HL-60/S4 treated with phorbol 12-myristate 13-acetate at 8.2 ng/mL for 4 days and 3 days (cell line): ENCODE results near the gene LYRM9.

ENCODE experiments used
- in situ Hi-C: fragments of 300-500 bp; cut with MboI; formaldehyde crosslinking; loops from 2 replicates; pipeline ENCODE4 v1.15.0; 2022; ENCODE audit warnings: low sequenced_read_pairs

Gene LYRM9

DNA sequence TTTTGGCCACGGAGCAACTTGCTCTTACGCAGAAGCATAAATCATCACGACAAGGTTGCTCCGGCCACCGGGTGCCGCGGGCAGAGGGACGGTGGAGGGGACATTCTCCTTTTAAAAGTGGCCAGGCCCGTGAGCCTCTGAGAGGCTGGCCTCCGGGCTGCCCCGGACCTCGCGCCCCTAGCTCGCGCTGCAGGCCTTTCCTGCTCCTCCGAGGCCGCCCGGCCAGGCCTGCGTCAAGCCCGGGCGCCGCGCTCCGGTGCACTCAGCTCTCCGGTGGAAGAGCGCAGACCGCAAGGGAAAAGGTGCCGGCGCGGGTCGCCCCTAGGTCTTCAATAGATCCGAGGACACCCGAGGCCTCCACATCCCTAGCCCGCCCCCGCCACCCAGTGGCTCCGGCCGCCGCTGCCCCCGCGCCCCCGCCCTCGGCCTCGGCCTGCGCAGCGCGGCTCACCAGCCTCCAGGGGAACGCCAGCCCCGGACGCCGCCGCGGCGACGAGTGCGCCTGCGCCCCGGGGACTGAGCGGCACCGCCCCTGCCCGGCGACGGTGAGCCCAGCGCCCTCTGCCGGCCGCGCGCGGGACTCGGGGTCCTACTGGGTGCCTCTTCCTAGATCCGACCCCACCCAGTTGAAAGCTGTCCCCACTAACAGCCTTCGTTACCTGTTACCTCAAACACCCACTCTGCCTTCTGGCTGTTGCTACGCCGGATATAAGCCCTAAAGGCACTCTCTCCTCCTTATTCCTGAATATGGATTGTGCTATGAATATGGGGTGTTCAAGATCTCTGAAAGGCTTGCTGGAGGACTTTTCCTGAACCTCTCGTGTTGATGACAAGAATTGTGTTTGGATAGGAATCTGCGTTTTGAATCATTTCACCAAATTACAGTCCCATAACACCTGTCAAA is at the start of gene LYRM9:
Gene LYRM9, minus strand, starts transcription at position 500 of the 904 bp plus-strand sequence. CDS start 10,671 bp downstream, outside the sequence.
- in situ Hi-C loops = loop anchor here (25.0 kb wide), 1 partner anchor 231 kb away; no protein-coding TSS in a partner anchor

DNA sequence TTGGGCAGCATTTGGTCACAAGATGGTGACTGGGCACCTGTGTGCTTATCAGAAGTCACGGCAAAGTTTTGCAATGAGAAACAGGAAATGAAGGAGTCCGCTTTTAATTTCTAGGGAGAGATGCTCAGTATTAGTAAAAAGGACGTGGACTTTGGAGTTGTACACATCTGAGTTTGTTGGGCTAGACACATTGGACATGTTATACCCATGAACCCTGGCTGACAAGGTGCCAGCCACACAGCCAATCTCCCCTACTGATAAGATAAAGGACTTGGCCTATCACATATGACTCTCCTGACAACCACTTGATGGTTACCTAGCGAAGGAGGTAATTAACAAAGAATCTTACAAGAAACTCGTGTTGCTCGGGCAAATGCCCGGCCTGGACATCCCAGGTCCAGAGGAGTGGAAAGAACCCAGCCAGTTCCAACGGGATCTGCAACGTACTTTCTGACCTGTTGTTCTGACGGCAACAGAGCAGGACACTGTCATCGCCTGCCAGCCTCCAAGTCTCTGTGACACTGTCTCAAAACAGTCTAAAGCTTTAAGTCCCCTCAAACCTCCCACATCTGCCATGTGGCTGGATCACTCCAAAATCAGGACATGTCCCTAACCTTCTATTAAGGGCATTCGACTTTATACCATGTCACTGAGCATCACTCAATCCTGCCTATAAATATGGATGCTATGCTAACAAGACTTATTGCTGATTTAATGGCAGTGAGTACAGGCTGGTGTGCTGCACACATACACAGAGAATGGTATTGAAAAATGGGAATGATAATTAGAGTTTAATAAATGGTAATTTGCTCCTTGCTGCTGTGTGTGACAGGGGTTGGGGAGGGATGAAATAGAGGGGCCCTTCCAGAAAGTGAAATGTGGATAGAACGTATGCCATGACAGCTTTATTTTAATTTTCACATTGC is 47.6 kb upstream of the LYRM9 start:
- in situ Hi-C loops = no loop called here

DNA sequence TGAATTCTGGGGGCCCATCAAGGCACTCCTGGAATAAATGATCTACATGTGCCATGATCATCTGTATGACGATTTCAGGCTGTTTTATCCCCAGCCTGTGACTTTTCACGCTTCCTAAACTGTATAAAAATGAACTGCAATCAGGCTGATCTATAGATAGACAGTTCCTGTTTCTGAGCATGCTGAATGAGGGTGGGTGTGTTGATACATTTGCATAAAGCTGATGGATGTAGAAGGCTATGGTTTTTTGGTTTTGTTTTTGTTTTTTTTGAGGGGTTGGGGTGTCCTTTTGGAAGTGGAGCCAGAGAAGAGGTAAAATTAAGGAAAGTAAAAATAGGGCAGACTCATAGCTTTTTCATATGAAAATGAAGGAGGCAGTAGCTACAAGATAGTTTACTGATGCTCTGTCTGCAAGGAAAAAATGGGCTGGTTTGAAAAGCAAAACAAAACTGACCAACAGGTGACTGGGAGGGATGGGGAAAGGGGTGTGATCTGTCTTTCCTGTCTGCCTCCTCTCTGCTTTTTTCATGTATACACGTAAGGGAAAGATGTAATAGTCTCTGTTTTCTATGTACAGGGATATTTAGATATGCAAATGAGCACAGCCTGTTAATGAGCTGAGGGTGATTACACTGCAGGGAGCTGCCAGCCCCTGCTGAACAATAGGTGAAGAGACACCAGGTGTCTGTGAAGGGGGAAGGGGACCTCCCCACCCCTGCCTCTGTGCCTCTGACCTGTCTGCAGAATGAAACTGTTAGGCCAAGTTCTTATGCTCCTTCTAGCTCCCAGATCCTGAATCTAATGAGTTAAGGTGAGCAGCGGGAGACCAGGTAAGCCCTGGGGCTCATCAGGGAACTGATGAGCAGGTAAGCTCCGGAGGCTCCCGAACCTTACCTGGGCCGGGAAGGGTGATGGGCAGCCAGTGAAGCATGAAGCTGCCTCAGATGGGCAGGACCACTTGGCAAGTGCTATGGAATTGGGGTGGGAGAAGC is 46.6 kb upstream of the LYRM9 start:
- in situ Hi-C loops = no loop called here

DNA sequence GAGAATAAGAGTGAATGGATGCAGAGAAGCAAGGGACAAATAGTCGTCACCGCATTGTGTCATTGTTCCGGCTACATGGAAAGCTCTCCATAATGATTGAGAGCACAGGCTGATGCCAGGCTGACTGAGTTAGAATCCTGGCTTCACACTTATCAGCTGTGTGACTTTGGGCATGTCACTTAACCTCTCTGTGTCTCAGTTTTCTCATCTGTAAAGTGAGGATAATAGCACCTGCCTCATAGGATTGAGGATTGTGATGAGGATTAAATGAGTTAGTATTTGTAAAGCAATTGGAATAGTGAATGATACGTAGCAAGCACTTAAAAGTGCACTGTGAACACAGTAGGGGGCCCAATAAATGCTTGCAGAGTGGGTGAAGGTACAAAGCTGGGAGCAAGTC is 45.7 kb upstream of the LYRM9 start:
- in situ Hi-C loops = no loop called here

DNA sequence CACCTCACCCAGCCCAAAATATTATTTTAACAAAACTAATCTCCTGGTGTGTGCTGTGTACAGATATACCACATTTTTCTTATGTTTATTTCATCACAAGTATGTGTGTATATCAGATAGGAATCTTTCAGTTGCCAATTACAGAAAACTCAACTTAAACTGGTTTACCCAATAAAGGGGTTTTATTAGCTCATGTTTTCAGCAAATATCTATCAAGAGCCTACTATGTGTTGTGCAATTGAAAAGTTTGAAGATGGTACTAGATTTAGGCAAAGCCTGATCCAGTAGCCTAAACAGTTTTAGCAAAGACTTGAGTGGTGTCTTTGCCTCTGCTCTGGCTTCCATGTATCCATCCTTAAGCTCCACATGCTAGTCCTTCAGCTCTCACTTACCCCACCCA is 45.1 kb upstream of the LYRM9 start:
- in situ Hi-C loops = no loop called here

DNA sequence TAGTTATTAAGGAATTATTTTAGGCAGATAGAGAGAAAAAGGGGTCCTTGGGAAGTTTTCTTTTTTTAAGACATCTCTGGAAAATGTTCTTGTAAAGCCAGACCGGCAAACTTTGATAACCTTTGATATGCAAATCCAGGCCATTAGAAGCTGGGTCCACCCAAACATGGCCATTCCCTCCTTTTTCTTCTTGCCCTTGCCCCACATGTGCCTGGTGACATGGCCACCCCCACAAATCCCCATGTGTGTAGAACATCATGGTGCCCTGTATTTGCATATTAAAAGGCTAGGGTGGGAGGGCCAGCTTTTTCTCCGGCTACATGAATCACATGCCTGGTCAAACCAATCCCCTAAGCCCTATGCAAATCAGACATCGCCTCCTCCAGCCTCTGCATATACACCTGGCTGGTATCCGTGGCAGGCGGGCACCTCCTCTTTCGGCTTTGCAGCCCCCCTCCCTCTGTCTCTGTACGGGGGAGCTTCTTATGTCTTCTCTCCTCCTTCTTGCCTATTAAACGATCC is 43.9 kb upstream of the LYRM9 start:
- in situ Hi-C loops = no loop called here

DNA sequence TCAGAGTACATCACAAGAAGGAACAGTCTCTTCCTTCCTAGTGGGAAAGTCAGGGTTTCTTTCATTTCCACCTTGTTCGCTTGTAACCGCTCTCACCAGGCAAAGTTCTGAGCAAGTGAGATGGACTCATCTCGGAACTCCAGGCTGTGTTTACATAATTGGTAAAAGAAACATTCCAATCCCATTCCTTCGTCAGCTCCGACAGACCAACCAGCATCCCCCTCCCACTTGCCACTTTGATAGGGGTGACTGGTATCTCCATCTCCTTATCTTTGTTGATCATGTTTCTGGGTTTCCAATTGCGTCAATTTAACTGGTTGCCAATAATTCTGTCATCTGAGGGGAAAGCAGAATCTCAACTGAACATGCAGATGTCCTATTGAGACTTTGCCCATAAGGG is 36.8 kb upstream of the LYRM9 start:
- in situ Hi-C loops = no loop called here

DNA sequence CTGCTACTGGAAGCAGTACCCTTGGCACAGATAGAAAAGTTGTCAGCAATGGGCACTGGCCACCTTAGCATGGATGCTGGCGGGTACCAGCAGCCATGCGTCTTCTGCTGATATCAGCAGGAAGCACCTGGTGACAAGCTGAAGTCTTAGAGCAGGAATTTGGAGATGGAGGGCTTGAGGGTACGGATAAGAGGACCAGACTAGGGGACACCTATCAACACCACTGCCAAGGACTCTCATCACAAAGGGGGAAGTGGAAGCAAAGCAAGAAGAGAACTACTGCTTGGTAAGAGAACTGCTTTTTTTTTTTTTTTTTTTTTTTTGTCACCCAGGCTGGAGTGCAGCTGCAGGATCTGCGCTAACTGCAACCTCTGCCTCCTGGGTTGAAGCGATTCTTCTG is 35.4 kb upstream of the LYRM9 start:
- in situ Hi-C loops = no loop called here

DNA sequence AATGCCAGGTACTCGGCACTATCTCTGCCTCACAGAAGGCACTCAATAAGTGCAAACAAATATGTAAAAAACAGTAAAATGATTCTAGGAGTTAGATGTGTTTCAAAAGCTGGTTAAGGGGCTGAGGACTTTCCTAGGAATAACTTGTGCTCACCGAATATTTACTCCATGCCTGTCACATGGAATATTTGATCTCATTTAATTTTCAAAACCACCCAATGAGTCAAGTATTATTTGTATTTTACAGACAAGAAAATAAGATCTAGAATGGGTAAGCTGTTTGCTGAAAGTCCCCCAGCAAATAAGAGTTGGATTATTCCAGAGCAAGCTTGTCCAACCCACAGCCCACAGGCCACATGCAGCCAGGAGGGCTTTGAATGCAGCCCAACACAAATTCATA is 34.6 kb upstream of the LYRM9 start:
- in situ Hi-C loops = no loop called here

DNA sequence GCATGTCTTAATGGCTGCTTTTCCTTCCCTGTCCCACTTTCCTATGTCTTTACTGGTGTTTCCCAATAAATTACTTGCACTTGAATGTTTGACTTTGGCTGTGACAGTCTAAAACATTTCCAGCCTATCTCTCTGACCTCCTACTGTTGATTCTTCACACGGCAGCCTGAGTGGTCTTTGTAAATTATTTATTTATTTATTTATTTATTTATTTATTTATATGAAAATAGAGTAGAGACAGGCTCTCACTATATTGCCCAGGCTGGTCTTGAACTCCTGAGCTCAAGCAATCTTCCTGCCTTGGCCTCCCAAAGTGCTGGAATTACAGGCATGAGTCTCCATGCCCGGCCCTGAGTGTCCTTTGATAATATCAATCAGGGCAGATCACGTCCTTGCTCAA is 28.4 kb upstream of the LYRM9 start:
- in situ Hi-C loops = loop anchor here (25.0 kb wide), 1 partner anchor 109 kb away; the partner anchor contains the start of gene NOS2

DNA sequence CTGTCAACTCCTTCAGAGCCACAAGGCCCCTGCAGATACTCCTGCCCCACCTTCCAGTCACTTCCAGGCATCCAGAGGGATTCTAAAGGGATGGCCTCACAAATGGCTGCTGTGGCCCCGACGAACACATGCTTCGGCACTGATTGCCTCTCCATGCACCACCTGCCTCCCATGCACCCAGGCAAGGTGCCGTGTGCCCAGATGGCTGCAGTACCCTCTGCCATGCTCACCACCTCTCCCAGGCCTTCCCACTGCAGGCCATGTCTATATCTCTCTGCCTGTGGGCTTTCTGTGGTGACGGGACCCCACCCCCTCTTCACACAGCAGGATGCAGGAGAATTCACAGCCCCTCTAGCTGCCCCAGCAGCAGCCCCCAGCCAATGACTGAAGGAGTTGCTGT is 27.9 kb upstream of the LYRM9 start:
- in situ Hi-C loops = loop anchor here (25.0 kb wide), 1 partner anchor 109 kb away; the partner anchor contains the start of gene NOS2

DNA sequence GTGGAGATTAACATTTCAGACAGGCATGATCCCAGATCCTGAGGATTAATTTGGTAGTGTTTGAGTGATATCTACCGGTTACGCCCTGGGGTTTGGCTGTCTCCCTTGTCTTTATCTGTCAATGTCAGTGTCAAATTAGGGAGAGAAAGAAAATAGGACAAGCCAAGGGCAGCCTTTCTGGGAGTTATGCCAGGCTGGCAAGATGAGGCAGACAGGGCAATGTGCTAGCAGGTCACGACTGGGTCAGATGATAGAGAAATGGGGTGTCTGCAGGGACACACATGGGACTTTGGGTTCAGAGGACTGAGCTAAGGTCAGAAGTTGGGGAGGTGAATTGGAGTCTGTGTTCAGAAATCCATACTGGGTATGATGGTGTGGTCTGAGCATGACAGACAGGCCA is 27.4 kb upstream of the LYRM9 start:
- in situ Hi-C loops = loop anchor here (25.0 kb wide), 1 partner anchor 108 kb away; the partner anchor contains the start of gene NOS2

DNA sequence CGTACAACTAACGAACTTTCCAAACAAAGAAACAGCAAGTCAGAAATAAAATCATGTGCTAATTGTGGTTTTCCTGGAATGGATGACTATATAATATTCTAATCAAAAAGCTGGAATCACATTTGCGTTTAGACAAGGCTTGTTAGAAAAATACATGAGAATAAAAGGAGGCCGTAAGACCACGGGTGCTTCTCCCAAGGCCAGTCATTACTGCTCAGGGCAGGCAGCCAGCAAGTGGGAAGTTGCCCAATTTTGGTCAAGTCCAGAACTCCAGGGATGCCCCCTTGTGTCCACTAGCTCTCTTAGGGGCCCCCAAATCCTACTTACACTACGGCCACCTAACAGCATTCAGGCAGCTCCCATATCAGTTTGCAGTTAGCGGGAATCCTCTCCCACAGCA is 25.9 kb upstream of the LYRM9 start:
- in situ Hi-C loops = loop anchor here (25.0 kb wide), 1 partner anchor 107 kb away; the partner anchor contains the start of gene NOS2

DNA sequence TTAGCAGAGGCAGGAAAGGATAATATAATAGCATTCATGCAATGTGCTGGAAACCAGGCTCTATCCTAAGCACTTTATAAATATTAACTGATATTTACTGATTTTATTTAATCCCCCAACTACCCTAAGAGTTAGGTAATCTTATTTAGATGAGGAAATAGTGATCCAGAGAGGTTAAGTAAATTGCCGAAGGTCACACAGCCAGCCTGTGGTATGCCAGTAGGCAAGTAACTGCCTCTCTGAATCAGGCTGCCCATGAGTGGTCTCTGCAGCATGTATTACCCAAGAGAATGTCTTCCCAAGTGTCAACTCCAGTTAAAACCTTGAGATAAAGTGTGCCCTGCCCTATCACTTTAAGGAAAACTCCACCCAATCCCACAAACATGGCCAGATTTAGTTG is 25.3 kb upstream of the LYRM9 start:
- in situ Hi-C loops = loop anchor here (25.0 kb wide), 1 partner anchor 106 kb away; the partner anchor contains the start of gene NOS2

DNA sequence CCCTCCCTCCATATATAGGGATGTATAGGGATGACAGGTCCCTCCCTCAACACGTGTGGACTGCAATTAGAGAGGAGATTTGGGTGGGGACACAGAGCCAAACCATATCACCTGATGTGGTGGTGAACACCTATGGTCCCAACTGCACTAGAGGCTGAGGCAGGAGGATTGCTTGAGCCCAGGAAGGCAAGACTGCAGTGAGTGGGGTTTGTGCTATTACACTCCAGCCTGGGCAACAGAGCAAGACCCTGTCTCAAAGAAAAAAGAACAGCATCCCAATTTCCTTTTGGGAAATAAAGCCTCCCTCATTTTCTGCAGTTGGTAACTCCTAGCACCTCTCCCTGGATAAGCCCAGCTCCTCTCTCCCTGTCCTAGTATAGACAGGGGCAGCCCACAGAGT is 23.8 kb upstream of the LYRM9 start:
- in situ Hi-C loops = loop anchor here (25.0 kb wide), 1 partner anchor 105 kb away; the partner anchor contains the start of gene NOS2

DNA sequence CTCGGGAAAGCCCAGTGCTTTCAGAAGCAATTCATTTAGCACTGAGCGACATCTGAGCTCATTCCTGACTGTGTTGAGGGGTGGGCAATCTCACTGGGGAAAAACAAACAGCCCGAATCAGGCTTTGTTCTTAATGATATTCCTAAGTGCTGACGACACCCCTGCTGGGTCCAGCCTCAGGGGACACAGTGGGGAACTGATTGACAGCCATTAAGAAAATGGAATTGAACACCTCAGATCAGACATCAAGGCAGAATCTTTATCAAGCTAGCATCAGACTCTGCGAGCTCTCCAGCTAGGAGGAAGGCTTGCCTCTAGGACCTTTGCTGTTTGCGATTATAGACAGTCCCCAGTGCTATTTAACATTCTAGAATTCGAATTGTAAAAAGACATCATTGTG is 22.5 kb upstream of the LYRM9 start:
- in situ Hi-C loops = loop anchor here (25.0 kb wide), 1 partner anchor 103 kb away; the partner anchor contains the start of gene NOS2

DNA sequence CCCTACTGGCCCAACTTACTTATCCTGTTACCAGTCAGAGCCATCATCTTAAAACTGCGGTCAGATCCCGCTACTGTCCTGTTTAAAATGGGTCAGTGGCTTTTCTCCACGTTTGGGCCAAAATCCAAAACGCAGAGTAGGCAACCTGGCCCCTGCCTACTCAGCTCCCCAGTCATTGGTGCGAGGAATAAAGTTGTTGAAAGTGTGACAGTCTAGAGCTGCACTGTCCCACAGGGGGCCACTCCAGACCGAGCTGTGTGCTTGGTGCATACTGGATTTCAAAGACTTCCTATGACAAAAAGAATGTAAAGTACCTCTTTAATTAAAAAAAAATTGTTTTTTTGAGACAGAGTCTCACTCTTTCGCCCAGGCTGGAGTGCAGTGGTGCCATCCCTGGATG is 21.2 kb upstream of the LYRM9 start:
- in situ Hi-C loops = loop anchor here (25.0 kb wide), 1 partner anchor 102 kb away; the partner anchor contains the start of gene NOS2

DNA sequence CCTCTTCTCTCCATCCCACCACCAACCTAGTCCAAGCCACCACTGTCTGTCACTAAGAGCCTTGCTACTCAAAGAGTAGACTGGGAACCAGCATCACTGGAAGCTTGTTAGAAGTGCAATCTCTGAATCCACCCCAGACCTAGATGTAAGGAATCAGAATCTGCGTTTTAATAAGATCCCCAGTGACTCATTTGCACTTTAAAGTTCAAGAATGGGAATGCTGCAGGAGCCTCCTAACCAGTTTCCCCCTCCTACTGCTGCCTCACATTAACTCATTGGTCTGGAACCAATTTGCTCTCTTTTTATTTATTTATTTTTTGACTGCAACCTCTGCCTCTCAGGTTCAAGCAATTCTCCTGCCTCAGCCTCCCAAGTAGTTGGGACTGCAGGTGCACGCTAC is 19.8 kb upstream of the LYRM9 start:
- in situ Hi-C loops = loop anchor here (25.0 kb wide), 1 partner anchor 101 kb away; the partner anchor contains the start of gene NOS2

DNA sequence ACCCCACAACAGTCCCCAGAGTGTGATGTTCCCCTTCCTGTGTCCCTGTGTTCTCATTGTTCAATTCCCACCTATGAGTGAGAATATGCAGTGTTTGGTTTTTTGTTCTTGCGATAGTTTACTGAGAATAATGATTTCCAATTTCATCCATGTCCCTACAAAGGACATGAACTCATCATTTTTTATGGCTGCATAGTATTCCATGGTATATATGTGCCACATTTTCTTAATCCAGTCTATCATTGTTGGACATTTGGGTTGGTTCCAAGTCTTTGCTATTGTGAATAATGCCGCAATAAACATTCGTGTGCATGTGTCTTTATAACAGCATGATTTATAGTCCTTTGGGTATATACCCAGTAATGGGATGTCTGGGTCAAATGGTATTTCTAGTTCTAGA is 19.1 kb upstream of the LYRM9 start:
- in situ Hi-C loops = loop anchor here (25.0 kb wide), 1 partner anchor 100 kb away; the partner anchor contains the start of gene NOS2
